Inferior parietal cortex (tissue), 1 donor: ENCODE data around the gene VWCE.

Experiments used
- DNase-seq: peaks from one replicate; pipeline ENCODE4 v3.0.0-alpha.2; 2016; ENCODE audit errors: extremely low spot score

The VWCE gene

DNA sequence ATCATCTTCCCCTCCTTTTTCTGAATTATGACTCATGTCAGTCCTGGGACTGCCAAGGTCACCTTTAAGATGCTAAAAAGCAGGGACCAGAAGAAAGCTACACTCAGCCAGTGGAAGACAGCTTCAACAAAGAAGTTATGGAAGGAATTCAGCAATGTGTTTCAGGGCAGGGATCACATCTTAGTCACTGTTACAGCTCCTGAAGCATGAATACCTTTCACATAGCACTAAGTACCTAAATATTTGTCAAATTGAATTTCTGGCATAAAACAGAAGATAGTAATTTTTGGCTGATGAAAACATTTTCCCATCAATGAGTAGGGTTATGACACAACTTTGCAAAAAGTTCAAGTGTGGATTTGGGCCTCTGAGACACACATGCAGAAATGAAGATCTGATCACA lies 32.6 kb upstream of the VWCE start:
- DNase-seq = no peak

DNA sequence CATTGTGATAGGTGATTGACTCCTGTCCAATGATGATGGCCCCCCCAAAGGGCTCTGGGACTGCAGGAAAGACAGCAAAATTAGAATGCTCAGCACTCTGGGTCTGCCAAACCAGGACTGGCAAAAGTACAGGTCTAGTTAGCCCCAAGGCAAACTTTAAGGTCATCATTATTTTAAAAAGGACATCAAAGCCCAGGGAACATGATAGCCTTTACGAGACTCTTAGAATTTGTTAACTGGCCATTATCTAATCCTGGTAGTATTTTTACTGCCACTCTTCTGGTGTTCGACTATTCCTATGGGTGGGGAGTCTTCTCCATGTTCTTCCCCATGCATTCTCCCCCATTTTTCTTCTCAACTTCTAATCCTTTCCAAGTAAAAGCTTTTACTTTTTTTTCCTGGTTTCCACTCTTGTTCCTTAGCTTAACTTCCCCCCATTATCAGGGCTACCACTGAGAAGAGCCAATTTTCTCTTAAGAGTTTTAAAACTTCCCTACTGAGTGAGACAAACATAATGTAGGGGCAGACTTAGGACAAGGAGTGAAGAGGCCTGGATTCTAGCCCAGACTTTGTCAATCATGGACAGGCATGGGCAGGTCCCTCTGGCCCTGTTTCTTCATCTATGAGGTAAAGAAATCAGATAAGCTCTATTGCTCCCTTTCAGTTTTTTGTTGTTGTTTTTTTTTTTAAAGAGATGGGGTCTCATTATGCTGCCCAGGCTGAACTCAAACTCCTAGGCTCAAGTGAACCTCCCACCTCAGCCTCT lies 30.7 kb upstream of the VWCE start:
- no peak for DNase-seq

DNA sequence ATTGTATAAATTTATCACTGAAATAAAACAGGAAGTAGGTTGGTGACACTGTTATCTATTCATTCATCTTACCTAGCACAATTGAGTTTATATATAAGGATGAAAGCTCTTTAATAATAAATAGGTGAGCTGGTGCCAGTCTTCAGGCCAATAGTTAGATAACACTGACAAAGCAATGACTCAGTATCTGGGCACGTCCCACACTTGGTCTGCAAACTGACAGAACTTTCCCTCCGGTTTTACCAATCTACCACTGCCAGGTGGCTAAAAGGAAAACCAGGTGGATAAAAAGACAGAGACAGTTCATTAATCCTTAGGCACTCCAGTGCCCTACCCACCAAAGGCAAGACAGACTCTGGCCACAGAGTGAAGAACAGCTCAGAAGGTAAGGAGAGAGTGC lies 20.1 kb upstream of the VWCE start:
- no peak for DNase-seq

DNA sequence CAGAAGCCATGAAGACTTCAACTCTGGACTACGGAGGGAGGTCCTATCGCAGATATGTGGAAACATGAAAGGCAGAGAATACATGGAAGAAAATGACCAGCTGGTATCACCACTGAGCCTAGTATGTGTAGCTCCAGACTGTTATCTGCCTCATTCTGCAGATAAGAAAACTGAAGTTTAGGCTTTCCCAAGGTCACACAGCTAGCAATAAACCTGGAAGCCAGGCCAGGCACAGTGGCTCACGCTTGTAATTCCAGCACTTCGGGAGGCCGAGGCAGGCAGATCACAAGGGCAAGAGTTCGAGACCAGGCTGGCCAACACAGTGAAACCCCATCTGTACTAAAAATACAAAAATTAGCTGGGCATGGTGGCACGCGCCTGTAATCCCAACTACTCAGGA lies 15.6 kb upstream of the VWCE start:
- no peak for DNase-seq

DNA sequence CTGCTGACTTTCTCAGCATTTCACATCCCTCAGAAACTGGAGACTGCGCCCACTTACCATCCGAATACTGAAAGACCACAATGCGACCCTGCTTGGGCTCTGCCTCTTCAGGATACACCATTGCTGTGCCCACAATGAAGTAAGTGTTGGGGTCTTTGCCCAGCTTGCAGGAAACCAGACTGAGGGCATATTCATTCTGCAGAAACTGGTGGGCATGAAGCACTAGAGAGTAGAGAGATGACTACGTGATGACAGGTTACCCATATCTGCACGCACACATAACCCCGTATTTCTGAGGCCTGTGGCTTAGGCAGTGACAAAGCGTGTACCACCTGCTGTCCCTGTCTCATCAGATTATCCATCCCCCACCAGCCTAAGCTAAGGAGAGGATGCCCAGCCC lies 14.6 kb upstream of the VWCE start:
- no peak for DNase-seq

DNA sequence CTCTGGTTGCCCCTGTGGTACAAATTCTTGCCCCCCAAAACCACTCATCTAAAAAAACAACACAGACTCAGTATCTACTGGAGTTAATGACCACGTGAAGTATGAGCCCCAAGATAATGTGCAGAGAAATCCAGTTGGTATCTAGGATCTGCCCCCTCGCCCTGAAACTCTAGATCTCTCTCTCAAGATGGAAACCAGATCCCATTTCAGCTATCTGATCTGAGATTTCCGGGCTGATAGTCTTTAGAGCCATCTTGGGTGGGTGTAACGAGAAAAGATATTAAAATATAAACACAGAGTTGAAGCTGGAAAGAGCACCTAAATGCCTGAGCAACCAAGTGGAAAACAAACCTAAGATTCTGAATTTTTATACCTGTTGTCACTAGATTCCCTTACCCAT lies 14.0 kb upstream of the VWCE start:
- no peak for DNase-seq

DNA sequence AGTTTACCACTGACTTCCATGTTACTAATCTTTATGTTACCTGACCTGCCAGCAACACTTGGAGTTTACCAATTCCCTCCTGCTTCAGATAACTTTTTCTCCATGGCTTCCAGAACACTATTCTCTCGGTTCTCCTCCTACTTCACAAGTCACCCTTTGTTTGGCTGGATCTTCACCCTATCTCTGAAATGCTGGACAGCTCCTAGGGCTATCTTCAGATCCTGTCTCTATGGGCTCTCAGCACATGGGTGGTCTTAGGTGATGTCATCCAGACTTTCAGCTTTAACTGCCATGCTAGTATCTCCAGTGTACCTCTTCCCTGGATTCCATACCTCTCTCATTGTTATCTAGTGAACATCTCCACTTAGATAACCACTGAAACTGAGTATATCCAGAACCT lies 12.2 kb upstream of the VWCE start:
- no peak for DNase-seq

DNA sequence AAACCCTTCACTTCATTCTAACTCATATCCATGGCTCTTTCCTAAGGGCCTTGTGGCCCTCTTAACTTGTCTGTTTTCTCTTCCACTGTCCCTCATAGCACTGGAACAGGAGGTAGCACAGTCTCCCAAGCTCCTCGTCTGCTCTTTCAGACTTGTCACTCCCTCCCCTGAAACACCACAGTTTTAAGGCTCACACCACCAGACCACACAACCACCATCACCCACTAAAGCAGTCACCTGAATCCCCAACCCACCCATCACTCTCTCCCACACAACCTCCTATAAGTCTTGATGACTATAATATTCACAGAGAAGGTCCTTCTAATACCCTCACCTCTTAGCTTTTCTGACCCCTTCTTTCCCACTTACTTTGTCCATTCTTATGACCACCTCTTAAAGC lies 11.1 kb upstream of the VWCE start:
- no peak for DNase-seq

DNA sequence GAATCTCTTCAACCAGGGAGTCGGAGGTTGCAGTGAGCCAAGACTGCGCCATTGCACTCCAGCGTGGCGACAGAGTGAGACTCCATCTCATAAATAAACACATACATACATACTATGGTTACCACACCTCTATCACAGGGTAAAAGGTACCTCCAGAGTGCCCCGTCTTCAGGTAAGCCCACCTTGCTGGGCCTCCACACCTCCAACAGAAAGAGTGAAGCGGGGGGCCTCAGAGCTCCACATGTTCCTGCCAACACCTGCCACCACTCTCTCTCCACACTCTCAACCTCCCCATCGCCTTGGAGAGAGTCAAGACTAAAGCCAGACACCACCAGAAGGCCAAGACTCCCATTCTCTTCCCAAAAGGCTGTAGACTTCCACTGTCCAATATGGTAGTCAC lies 10.3 kb upstream of the VWCE start:
- DNase-seq = no peak

DNA sequence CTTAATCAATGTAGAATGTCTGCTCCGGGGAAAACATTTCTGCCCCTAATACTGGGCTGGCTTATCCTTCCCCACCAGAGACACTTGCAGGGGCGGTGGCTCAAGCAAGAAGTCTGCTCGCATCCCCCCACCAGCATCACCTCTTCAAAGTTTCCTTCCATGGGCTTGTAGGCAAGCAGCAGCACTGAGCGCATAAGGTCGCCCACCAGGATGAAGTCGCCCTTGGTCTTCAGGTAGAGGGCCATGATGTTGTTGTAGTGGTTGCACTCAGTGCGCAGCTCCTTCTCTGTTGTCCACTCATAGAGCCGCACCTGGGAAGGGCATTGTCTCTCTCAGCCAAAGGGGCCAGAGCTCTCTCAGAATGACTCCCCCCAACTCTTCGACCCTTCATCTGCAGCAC lies 8.6 kb upstream of the VWCE start:
- no peak for DNase-seq

DNA sequence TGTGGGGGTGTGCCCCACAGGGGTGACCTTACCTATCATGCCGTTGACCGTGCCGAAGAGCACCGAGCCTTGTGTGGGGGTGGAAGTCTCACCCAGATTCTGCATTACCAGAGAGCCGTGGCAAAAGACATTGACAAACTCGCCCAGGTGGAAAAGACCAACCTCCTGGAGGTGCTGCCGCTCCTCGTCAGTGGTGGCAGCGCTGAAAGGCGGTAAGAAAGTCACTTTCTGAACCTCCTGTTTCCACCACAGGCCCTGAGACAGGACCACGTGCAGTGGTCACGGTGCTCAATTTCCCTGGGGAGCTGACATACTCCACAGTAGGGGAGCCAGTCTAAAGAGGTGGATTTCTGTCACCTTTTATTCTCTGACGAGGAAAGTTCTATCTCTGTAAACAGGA lies 7.4 kb upstream of the VWCE start:
- no peak for DNase-seq

DNA sequence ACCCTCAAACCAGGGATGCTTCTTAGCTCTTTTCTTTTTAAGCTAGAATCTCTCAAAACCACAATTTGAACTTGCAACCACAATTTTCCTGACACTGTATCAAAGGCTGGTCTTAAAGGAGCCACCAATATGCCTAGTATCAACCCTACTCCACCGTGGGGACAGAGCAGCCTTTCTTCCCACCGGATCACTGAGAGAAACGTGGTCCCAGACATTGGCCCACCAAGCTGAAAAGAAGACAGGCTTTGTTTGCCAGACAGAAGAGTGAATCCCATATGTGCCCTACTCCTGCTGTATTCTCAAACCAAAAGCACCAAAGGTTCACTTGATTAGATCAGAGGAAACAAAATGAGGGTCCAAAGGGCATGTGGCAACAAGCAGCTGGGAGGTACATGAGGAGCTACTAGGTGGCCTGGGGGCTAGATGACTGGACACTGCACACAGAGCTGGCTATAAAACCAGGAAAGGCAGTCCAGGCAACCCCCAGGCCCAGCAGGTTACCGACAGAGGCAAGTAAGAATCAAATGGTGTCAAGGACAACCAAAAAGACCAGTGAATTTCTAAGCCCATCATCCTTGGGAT lies 3.6 kb upstream of the VWCE start:
- no peak for DNase-seq

DNA sequence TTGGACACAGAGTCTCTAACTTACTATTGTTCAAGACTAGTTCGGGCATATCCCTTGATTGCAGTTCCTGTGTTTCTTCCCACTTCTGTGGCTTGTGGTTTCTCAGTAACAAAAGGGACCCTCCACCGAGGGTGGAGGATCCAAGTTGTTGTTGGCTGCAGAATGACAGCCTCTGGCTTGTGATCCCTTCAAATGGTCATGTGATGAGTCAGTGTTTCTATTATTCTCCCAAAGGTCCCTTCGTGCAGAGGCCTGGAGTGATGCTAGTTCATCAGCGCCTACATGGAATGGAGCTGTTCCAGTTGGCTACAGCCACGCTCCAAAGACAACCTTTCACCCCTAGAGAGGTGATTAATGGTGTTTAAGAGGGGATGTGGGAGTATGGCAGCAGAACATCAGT lies 2.6 kb upstream of the VWCE start:
- peak; percentile 27 for DNase-seq

DNA sequence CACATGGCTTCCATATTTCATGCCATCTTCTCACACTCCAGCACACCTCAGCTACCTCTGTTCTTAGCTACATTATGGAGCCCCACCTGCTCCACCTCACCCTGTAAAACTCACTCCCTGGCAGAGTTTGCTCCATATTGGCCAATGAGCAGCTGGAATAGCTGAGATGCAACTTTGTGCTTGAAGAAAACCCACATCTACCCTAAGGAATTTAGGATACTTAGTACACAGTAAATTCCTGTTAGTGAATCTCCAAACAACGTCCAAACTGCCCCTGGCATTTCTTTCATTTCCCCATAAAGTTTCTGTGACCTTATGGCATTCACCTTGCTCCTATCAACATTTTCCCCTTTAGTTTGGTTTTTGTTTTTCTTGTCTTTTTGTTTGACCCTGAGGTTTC lies 2.2 kb upstream of the VWCE start:
- DNase-seq = no peak

DNA sequence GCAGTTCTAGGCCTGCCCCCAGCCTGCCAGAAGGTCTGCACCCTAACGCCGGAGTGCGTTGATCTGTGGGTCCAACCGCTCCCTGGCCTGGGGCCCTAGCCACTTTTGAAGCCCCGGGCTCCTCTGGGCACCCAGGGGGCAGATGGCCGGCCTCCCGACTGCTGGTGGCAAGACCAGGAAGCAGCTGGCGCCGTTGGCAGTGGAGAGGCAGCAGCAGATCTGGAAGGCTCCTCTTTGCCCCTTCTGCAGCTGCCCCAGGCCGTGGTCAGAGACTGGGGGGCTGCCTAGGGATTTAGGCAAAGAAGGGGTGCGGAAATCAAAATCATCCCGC lies 445 bp upstream of the VWCE start:
- no peak for DNase-seq

DNA sequence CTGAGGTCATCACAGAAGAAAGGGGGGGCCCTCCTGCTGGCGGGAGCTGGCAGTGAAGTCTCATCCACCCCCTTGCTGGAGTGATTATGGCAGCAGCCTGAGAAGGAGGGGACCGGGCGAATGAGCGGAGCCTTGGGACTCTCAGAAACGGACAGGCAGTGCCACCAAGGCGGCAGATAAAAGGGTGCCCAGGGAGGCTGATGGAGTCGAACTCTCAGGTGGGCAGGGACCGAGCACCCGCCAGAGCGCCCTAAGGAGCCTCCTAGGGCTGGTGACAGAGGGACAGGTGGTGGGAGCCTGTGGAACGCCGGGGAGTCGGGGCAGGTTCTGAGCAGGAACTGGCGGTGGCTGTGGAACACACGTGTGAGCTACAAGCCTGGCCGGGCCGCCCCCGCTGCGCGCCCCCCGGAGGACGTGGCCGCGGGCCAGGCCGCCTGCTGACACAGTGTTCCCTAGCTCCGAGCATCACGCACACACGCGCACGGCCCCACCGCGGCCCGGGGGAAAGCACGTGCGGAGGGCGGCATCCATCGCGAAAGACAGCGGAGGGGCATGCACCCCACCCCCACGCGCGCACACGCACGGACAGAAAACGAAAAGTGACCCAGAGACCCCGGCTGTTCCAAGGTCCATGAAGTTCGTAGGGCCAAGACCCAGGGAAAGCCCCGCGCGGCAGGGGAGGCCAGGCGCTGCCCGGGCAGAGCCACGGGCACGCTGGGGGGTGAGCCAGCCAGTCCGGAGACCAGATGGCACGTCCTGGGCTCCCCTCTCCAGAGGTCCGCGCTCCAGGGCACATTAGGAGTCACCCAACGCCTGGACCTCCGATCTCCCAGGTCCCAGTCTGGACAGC lies 1.0 kb downstream of the VWCE start:
- peak; percentile 20 for DNase-seq

DNA sequence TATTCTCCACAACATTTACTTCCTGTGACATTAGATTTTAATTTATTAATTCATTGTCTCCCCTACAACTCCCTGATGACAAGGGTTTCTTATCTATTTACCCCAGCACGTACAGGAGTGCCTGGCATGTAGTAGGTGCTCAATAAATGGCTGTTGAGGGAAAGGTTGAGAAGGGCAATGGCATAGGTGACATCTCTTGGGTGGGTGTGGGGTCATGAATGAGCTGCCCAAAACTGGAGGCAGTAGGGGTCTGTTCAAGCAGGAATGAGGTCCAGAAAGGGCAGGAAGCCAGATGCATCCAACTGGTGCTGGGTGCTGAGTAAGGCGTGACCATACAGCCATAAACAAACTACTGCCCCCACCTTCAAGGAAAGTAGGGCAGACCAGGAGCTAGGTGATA lies 2.8 kb downstream of the VWCE start:
- no peak for DNase-seq

DNA sequence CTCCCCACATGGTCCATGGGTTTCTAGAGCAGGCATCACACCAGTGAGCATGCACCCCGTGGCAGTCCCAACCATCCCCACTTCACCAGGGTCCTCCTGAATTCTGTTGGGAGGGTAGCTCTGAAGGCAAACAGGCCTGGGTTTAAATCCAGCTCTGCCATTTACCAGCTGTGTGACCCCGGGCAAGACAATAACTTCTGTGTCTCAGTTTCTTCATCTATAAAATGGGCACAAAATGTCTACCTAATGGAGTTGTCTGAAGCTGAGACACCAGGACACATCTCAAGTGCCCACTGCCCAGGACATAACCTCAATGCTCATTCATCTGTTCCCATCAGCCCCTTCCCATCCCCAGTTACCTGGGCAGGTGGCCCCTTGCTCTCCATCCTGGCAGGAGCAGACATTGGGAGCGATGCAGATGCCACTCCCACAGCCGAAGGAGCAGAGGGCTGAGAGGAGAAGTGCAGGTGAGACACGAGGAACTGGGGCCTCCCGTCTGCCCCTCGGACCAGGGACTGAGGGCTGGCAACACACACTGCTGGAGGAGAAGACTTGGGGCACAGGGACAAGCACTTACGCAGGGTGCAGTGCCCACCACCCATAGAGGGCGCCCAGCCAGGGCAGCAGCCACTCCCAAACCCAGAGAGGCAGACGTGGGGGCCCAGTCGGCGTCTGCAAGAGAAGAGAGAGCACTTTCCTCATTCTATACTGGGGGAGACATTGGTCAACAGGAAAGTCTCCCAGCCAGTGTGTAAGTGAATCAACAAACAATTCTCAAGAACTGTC lies 4.0 kb downstream of the VWCE start:
- no peak for DNase-seq

DNA sequence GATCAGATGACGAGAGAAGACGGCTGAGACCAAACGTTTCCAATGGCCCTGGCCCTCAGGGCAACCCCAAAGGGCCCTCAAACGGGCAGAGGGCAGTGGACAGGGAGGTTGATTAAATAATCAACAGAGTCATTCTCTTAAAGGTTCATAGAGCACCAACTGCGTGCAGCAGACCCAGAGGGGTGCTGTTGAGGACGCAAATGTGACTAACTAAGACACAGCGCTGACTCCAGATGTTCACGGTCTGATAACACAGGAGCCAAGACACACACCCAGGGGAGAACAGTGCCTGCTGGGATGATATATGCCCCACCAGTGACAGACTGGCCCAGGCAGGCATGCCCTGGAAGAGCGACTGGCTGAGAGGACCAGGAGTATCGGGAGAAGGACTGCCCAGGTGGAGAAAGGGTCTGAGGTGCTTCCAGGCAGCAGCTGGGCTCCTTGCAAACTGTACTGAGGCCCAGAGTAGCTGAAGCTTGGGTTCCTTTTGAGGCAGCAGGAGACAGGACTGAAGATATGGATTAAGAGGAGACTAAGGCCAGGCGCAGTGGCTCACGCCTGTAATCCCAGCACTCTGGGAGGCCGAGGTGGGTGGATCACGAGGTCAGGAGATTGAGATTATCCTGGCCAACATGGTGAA lies 7.7 kb downstream of the VWCE start:
- DNase-seq = peak; percentile 19

DNA sequence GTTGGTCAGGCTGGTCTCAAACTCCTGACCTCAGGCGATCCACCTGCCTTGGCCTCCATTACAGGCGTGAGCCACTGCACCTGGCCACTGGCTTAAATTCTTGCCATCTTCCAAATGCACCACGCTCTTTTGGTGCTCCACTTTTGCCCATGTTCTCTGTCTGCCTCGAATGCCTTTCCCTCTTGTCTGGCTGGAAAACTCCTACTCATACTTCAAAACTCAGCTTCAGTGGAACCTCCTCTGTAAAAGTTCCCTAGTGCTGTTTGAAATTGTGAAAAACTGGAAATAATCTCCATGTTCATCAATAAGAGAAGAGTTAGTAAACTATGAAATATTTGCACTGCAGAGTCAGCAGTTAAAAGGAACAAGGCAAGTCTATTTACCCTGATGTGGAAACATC lies 11.5 kb downstream of the VWCE start:
- no peak for DNase-seq

DNA sequence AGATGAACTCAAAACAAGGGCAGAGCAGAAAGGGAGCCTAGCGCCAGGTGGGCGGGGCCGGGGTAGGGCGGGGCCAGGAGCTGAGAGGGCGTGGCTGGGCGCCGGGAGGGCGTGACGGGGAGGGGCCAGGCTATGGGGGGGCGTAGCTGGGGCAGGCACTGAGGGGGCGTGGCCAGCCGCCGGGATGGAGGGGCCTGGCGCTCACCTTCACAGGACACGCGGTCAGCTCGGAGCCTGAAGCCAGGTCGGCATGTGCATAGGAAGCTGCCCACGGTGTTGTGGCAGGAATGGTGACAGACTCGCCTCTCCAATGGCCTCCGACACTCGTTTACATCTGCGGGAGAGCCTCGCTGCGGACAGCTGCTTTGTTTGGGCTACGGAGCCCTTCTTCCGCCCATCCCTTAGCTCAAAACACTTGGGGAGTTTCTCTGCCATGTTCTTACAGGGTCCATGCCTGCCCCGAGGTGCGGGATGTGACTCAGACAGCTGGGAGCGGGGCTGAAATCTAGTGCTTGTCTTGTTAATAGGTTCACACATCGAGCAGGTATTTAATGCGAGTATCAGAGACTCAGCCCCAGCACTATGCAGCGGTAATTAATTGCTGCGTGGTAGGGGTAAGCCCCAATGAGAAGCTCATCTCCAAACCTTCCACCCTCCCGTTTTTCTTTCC lies 13.4 kb downstream of the VWCE start:
- DNase-seq = no peak
